DMS114 treated with DMSO at 0.1 percent for 48 hours (cell line): ENCODE data around the gene AHRR.

ENCODE experiments used
- DNase-seq: peaks from one replicate; lab custom pipeline; 2025; ENCODE audit not compliant: unreplicated experiment; lab: John Stamatoyannopoulos, UW

The AHRR gene

DNA sequence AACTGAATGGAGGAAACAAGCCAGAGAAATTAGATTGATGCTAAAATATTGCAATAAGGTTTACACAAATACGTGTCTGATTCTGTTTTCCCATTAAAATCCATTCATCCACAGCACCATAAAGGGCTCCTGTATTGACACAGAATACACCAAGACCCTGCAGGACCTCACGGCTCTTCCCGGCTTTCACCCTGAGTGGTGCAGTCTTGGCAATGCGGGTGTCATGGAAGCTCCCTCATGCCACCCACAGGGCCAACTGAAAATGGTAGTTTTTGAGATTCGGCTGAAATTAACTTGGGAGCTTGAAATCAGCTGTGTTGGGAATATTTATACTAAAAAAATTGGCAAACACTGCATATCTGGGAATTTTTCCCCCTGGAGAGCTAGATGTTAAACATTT, 104.2 kb downstream of the AHRR start:
- no peak for DNase-seq

DNA sequence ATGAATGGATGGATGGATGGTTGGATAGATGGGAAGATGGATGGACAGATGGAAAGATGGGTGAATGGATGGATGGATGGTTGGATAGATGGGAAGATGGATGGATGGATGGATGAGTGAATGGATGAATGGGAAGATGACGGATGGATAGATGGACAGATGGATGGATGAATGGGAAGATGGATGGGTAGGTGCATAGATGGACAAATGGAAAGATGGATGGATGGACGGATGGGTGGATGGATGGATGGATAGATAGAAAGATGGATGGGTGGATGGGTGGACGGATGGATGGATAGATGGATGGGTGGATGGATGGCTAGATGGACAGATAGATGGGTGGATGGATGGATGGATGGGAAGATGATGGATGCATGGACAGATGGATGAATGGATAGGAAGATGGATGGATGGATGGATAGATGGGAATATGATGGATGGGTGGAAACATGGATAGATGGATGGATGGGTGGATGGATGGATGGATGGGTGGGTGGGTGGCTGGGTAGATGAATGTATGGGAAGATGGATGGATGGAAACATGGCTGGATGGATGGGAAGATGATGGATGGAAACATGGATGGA, 105.0 kb downstream of the AHRR start:
- DNase-seq, result no peak

DNA sequence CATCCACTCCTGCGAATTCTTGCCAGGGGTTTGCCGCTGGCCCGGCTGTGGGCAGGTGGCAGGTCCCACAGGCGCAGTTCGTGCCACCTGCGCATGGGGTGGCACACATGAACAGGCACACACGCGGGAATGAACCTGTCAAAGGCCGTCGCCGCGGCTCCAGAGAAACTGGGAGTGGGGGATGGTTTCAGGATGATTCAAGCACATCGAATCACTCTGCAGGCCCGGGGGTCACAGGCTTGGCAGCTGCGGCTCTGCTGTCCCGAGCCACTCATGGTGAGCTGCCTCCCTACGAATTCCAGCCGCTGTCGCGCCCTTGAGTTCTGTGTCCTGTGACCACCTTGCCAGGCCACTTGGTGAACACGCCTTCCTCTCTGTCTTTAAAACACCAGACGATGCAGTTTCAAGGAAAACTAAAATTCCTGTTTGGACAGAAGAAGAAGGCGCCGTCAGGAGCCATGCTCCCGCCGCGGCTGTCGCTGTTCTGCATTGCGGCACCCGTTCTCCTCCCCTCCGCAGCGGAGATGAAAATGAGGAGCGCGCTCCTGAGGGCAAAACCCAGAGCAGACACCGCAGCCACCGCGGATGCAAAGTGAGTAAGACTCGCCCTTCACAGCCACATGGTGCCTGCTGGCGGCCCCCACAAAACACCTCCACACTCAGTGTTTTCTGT, 106.0 kb downstream of the AHRR start:
- DNase-seq, result no peak

DNA sequence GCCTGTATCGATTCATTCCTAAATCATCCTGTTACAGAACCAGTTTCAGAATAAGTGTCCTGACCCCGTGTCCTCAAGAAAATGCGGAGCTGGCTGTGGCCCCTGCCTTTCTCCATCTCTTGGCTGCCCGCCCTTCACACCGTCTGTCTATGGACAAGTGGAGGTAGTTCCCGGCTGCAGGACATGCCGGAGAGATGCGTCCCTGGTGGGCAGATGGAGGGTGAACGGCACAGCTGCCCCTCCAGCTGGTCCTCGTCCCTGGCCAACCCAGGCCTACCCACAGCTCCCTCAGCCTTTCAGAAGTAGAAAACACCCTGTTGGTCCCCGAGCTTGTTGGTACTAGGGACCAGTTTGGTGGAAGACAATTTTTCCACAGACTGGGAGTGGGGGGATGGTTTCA, 106.7 kb downstream of the AHRR start:
- no peak for DNase-seq

DNA sequence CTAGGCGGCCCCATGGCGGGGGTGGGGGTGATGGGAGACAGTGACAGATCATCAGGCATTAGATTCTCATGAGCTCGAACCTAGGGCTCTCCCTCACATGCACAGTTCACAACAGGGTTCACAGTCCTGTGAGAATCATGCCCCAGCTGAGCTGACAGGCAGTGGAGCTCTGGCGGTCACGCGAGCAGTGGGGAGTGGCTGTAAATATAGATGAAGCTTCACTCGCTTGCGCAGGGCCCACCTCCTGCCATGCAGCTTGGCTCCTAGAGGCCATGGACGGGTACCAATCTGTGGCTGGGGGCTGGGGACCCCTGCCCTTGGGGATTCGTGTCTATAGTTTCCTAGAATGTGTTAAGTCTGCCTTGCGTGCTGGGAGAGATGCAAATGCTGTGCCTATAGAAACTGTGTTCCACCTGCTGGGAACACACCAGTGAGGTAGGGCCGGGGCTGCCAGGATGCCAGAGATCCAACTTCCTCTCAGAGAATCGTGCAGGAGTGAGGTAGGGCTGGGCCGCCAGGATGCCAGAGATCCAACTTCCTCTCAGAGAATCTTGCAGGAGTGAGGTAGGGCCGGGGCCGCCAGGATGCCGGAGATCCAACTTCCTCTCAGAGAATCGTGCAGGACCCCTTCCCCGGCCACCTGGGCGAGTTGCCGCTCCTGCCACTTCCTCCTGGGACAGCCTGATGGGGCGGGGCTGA, 107.4 kb downstream of the AHRR start:
- no peak for DNase-seq

DNA sequence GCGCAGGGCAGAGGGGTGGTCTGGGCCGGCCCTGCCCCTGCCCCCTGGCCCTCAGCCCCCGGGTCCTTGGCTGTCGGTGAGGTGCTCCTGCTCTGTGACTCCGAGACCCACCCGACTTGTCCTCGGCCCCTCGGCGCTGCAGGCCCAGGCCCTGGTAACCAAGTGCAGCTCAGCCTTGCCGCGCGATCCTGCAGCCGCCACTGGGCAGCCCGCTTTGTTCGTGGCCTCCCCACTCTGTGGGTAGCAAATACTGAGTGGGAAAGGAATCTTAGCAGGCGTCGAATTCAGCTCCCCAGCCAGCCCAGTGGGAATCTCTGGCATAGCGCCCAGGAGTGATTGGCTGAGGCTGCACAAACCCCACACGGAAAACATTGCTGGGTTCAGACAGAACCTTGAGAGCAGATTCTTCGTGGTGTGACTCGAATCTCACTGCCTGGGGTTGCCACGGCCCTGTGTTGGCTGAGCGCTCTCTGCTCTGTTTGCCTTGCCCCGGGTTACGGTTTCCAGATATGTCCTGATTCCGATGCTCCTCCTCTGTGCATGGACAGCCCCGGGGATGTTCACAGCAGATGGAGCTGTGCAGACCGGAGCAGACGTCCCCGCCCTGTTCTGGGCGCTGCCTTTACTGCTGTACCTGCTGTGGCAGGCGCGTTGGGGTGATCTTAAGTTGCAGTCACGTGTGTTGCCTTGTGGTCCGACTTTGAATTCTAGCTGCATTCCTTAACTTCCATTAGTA, 108.1 kb downstream of the AHRR start:
- no peak for DNase-seq

DNA sequence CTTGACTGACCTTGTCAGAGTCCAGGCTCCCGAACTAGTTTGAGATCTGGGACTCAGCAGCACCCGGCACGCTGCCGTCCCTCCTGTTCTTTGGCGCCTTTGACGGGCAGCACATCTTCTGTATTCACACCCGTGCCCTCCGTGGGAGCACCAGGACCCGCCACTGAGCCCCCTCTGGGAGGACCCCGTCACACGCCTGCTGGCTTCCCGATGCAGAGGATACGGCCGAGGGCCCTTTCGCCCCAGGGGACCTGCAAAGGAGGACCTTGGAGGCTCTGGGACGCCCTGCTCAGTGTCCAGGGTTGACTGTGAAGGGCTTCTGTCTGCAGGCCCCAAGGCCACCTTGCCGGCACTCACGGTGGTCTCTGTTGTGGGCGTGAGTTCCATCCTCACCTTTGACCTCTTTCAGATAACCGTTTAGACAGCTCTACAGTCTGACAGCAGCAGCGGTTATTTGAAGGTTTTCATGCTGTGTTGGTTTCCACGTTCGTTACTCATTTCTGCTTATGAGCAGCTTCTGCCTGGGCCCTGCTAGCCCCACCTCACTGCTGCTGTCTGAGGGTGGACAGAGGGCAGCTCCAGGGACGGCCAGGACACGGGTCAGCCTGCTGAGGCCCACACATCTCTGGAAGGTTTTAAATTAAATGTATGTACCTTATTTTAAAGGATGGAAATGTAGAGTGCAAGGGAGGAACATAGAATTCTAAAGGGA, 108.9 kb downstream of the AHRR start:
- no peak for DNase-seq

DNA sequence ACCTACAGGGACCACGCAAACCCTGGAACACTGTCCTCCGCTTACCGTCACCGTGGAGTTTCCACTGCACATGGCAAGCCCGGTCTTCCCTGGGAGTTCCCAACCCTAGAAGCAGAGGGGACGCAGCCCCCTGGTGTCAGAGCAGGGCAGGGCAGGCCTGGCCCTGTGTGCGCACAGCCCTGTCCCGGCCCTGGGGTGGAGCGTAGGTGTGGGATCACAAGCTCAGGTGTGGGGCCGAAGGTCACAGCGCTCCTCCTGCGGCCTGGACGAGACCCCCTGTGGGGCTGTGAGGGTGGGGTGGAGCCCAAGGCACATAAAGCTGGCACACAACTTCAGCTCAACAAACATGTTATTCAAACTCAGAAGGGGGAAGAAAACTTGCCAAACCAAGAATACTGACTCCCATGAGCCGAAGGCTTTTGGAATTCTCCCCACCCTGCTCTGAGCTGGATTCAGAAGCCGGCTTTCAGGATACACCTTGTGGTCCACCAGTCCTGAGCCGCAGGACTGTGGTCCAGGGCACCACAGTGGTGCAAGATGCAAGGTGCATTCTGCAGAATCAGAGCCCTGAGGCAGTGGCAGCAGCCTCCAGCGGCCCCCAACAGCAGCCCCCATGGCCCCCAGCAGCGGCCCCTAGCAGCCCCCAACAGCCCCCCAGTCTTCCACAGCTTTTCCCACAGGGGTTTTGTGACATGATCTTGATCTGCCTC, 109.6 kb downstream of the AHRR start:
- no peak for DNase-seq

DNA sequence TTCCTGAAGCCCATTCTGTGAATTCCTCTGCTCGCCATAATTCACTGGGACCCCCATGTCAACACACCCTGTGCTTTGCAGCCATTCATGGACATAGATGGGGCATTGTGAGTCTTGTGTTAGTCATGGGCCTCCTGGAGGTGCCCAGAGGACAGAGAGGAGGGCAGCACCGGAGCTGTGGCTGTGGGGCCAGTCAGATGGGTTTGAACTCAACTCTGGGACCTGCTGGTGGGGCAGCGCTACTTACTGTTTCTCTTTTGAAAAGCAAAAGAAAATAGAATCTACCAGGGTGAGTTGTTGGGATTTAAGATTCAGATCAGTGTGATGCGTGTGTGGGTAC, 110.2 kb downstream of the AHRR start:
- no peak for DNase-seq

DNA sequence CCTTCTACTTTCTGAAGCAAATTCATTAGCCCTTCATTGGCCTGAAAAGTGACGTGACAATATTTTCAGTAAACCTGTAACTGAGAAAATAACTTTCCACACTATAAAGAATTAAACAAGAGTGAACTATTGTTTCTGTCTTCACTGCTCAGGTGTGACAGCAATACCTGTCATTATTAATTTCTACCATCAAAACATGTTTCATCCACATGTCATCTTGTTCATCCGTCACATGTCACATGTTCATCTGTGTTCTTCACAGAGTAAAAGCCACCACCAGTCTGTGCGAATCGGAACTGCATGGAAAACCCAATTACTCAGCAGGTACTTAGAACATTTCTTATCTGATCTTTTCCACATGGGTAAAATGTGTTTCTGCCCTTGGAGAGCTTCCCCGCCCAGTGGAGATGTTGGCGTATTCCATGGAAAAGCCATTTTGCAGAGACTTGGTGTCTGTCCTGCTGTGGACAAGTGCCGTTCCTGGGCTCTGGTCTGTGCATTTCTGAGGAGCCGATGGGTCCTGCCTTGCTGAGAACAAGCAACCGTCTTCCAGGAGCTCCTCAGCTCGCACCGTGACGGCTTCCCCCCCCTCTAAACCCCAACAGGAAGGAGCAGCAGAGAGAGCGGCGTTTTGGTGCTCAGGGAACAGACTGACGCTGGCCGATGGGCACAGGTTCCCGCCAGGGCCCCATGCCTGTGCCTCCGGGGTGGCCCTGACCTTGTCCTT, 110.8 kb downstream of the AHRR start:
- DNase-seq, result no peak

DNA sequence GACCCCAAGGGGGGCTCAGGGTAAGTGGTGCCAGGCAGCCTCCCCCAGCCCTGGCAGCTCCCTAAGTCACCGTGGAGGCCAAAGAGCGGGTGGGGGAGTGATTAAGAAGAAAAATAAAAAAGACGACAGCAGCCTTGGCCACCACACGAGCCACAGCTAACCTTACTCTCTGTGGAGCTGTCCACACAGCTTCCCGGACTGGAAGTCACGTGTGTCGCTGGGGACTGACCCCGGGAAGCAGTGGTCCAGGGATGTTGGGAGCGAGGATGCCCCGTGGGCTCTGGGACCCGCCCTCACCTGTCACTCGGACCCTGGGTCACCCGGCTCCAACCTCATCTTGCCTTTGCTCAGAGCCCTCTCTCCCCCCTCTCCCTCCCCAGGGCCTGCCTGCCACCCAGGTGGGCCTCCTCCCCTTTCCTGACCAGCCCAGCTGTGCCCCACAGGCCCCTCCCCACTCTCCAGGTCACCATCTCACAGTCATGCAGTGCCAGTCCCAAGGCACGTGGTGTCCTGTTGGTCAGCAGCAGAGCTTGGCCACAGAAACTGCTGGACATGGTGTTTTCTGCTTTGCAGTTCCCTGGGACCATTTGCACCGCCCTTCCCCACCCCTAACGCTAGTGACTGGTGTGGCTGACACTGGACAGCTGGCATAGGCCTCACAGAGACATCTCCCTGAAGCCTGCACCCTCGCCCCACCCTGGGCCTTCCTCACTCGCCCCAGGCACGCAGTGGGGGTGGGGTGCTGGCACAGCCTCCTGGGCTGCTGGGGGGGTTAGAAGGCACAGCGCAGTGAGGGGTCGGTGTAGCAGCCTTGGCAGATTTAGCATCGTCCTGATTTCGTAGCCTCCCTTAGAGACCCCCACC, 111.6 kb downstream of the AHRR start:
- no peak for DNase-seq

DNA sequence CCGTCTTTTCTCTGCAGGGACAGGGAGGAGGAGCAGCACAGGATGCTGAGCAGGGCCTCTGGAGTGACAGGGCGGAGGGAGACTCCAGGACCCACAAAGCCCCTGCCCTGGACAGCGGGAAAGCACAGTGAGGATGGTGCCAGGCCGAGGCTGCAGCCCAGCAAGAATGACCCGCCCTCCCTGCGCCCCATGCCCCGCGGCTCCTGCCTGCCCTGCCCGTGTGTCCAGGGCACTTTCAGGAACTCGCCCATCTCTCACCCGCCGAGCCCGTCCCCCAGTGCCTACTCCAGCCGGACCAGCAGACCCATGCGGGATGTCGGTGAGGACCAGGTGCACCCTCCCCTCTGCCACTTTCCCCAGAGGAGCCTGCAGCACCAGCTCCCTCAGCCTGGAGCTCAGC, 112.3 kb downstream of the AHRR start:
- DNase-seq, result no peak

DNA sequence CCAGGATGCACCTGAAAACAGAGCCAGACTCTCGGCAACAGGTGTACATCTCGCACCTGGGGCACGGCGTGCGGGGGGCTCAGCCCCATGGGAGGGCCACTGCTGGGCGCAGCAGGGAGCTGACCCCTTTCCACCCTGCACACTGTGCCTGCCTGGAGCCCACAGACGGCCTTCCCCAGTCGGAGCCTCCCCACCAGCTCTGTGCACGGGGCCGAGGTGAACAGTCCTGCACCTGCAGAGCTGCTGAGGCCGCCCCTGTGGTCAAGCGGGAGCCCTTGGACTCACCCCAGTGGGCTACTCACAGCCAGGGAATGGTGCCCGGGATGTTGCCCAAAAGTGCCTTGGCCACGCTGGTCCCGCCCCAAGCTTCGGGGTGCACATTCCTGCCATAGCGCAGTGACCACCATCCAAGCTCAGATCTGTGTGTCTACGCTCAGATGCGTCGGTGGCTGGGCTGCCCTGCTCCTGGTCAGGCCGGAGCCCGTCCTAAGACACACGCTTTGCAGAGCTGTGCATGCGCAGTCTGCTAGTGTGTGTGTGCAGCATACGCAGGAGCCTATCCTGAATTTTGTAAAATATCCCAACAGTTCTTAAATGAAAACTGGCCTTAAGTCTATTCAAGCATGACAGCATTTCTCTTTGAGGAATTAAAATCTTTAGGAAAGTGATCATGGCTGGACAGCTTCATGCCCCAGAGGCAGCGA, 113.1 kb downstream of the AHRR start:
- DNase-seq, result no peak

DNA sequence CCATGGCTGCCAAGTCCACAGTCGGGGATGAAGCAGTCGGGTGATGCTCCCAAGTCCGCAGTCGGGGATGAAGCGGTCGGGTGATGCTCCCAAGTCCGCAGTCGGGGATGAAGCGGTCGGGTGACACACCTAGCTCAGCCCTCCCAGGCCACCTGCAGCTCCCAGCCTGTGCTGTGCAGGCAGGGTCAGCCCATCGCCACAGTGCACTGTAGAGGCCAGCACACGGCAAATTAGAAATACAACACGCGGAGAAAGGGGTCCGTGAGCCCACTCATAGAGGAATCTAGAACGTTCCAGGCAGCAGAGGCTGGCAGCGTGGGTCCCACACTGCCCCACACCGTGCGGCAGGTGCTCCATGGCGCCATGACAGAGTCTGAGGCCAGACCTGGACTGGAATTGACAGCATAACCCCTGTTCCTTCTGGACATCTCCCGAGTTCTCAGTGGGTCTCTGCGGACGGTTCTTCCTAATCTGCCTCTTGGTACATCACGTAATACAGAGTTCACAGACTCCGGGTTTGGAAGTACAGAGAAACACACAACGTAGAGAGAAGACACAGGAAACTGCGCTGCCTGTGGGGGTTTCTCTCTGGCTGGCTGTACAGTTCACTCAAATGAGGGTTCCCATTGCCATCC, 113.8 kb downstream of the AHRR start:
- no peak for DNase-seq

DNA sequence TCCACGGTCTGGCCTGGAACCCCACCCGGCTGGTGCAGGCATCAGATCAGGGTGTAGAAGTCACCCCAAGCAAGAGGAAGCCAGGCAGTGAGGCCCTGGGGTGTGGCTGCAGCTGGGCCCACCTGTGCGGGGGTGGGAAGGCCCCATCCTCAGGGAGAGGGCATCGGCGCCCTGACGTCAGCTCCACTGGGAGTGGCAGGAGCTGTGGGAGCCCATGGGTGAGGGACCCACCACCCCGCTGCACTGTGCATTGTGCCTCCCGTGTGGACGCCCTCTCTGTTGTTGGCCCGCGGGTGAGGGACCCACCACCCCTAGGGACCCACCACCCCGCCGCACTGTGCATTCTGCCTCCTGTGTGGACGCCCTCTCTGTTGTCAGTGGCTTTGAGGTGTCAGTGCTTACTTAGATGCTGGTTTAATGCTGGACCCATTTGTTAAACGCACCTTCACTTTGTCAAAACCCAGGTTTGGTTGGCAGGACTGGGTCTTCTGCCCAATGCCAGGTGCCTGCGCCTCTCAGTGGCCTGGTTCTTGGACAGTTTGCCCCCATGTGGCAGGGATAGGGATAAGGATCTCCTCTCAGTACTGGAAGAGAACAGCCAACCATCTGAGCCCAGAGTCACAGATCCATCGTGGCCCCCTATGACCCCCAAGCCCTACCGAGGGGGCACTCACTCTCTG, 114.6 kb downstream of the AHRR start:
- peak; percentile 7 for DNase-seq

DNA sequence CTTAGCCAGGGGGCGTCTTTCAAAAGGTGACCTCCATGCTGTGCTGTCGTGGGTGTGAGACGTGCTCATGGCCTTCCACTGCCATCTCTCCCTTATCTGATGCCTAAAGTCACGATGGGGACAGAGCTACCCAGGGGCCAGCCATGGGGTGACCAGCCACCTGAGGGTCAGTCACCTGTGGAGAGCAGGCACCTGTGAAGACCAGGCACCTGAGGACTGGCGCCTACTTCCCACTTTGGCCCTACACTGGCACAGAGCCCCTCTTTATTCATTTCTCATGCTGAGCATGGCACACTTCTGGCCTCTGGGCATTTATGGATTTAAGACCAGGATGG, 115.1 kb downstream of the AHRR start:
- no peak for DNase-seq

DNA sequence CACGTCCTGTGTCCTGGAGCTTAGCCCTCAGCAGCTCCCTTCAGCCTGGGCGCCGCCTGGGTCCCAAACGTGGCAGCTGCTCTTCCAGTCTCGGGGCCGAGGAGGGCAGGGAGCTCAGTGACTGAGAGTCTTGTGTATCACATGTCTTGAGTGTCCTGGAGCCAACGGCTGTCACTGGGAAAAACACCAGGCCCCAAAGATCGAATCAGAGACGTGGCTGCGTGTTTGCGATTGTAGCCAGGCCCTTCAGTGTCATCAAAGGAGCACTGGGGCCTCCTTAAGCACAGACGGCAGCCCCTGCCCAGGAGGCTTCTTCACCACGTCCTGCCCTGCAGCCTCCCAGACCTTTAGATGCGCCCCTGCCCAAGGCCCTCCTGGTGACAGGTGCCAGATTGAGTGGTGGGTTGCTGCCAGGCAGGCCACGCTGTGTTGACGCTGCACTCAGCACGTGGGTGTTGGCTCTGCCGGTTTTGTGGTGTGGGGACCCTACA, 115.8 kb downstream of the AHRR start:
- DNase-seq, result no peak
